Heart left ventricle (tissue), 13 donors: Measurements from ENCODE around the gene CYP39A1.

ENCODE experiments used
- CTCF ChIP-seq, 12 donors: fragments of 200-600 bp; sonication (generic) in 4 of 12; IDR thresholded peaks; one replicate each; pipeline versions ENCODE4 v1.5.0 to v1.8.0; 2018 to 2022; ENCODE audit warnings: antibody characterized with exemption in 12 of 12, mild to moderate bottlenecking in 5 of 12
- POLR2A ChIP-seq, 2 donors: fragments of 450-650 bp; IDR thresholded peaks; one replicate each; pipeline ENCODE4 v1.6.1; 2017; ENCODE audit warnings: antibody characterized with exemption in 2 of 2, mild to moderate bottlenecking in 2 of 2, moderate library complexity in 2 of 2
- donor health status: ischemic (EF 13 %, LVEDD 7.1; RV severe dilation, severe dysfunction).
- donor health status: DM: no; HTN: yes; CAD: no.
- donor health status: DM: no; HTN: no; CAD: no.
- donor health status: ischemic (EF 25% LVEDD 6.9; RV normal size, moderate dysfunction).
- donor health status: ischemic (EF 25% LVEDD 5.7; RV mildly dilated, moderate dysfunction).
- donor health status: ischemic (EF 35%, LVEDD 5.7; RV mildly dilated, moderate dysfunction).
- donor health status: nonischemic (EF 11% LVEDD 7.7; RV severe dilation, severe dysfunction).
- donor health status: DM: yes; HTN: yes; CAD: no.
- donor health status: PGD.
- donor health status: ischemic (EF 29% LVEDD 5.4; RV normal size, mild dysfunction).
- donor health status: nonischemic (EF 23%, LVEDD 6.1; RV moderate dilation, normal function).

- TF ChIP-seq CTCF (IDR thresholded peaks at IDR 0.05): no peak
- no peak for TF ChIP-seq POLR2A (IDR thresholded peaks at IDR 0.05)
Observed at GRCh38 chr6:46612645-46613044, 40.0 kb downstream of the CYP39A1 start.
